Aorta (tissue), 5 donors: ENCODE measurements around the gene TRIM43B. TPM values are rescaled to one million over a fixed set of nuclear protein-coding genes. Genes with fewer than 3 reads are reported as not detected.
"Not testable (repeated sequence)": the region's sequence is repeated elsewhere in the genome, so short reads cannot be mapped to it uniquely, and the experiment has no call there.

Experiments used
- ATAC-seq: fragments of 200-7000 bp; cut with Tn5 transposase; one replicate; pipeline ENCODE4 v1.9.1; 2022; ENCODE audit warnings: moderate library complexity; ENCODE audit not compliant: low FRiP score
- DNase-seq, 2 donors: peaks; one replicate each; pipeline ENCODE4 v3.0.0-alpha.2; 2020
- H3K27ac ChIP-seq, 2 donors: one replicate each; pipeline ENCODE4 v1.5.1; 2013; ENCODE audit warnings: low read length in 2 of 2, mild to moderate bottlenecking in 2 of 2, moderate library complexity in 2 of 2, control low read depth in 1 of 2, inconsistent platforms in 1 of 2, low read depth in 1 of 2
- H3K27me3 ChIP-seq, 2 donors: one replicate each; pipeline ENCODE4 v1.6.1; 2013; ENCODE audit warnings: control low read depth in 1 of 2, low read length in 1 of 2, mild to moderate bottlenecking in 1 of 2, moderate library complexity in 1 of 2; ENCODE audit not compliant: insufficient read depth in 2 of 2, control insufficient read depth in 1 of 2
- H3K36me3 ChIP-seq, 2 donors: one replicate each; pipeline ENCODE4 v1.6.1; 2013; ENCODE audit warnings: control low read depth in 1 of 2, low read length in 1 of 2, mild to moderate bottlenecking in 1 of 2; ENCODE audit not compliant: insufficient read depth in 2 of 2, control insufficient read depth in 1 of 2
- H3K4me1 ChIP-seq, 2 donors: one replicate each; pipeline ENCODE4 v1.6.1; 2013; ENCODE audit warnings: low read length in 2 of 2, control low read depth in 1 of 2, mild to moderate bottlenecking in 1 of 2, moderate library complexity in 1 of 2; ENCODE audit not compliant: insufficient read depth in 2 of 2, control insufficient read depth in 1 of 2
- H3K4me3 ChIP-seq, 2 donors: one replicate each; pipeline ENCODE4 v1.5.1; 2013; ENCODE audit warnings: low read length in 2 of 2, control low read depth in 1 of 2, mild to moderate bottlenecking in 1 of 2
- H3K9me3 ChIP-seq: one replicate; pipeline ENCODE4 v1.6.1; 2013; ENCODE audit warnings: mild to moderate bottlenecking, low read length; ENCODE audit not compliant: control insufficient read depth
- WGBS, 2 donors: extraction: QIAGEN DNeasy Blood & Tissue Kit; methylation state at CpG; one replicate each; pipeline ENCODE4 v1.1.7; 2013; 5-methylcytosine and 5-hydroxymethylcytosine counted together
- intact Hi-C, 2 donors: fragments of 100-400 bp; cut with DNase I; formaldehyde crosslinking; loops; one replicate each; pipeline versions ENCODE4 v1.14.2 to v1.15.0; 2022
- polyA plus RNA-seq, 2 donors: library from polyadenylated mRNA; stranded (reverse); fragments of 200-250 nt; gene quantifications; one replicate each; pipeline ENCODE4 v1.2.3, GENCODE V29; 2013
- total RNA-seq, 2 donors: library from RNA; stranded (reverse); fragmentation: NEBNext Ultra II Directional; extraction: Animal tissue kit (Norgen Biotek cat#: 25700); gene quantifications; one replicate each; pipeline ENCODE4 v1.2.1, GENCODE V29; 2021
- donor health status: healthy with polysubstance abuse.
- donor health status: Bipolar disorder and iron deficiency.
- donor health status: DM: no; HTN: no; CAD: no.
- donor health status: DM: no; HTN: no; CAD: no.
- donor health status: DM: yes; HTN: yes; CAD: no.

TRIM43B gene
- total and polyA plus RNA-seq, 4 donors: not detected

- peaks cover 0 to 2% of the 10 kb centered on the region in 2 donors for H3K27me3 ChIP-seq
- peaks cover 1% of the 10 kb centered on the region for H3K9me3 ChIP-seq
- whole genome bisulfite sequencing, 2 donors: 91 to 92% methylated on average over 2 of the region's 2 CpGs
- no peaks in the 10 kb centered on the region for H3K4me1 ChIP-seq
- no peak for DNase-seq
- intact Hi-C loops: no loop called here
- no peaks in the 10 kb centered on the region for H3K36me3 ChIP-seq
- no peak overlapping the region for H3K4me3 ChIP-seq
- no peak overlapping the region for H3K27ac ChIP-seq
- ATAC-seq: no peak
These were observed 24.9 kb upstream of the TRIM43B start for GRCh38 chr2:95509408-95509807.

GRCh38 chr2:95505222-95505621 lies 20.7 kb upstream of the TRIM43B start:
- intact Hi-C loops: no loop called here
- Histone ChIP-seq H3K36me3 (no peaks in the 10 kb centered on the region), H3K4me1 (no peaks in the 10 kb centered on the region), H3K9me3 (peaks cover 1% of the 10 kb centered on the region), H3K4me3 (no peak overlapping the region), H3K27me3 (peaks cover 0 to 2% of the 10 kb centered on the region in 2 donors), H3K27ac (no peak overlapping the region)
- ATAC-seq (no peak), DNase-seq (no peak)
- 80 to 86% methylated on average over 4 of the region's 4 CpGs for WGBS, 2 donors

- Histone ChIP-seq H3K9me3 (no peaks in the 10 kb centered on the region), H3K4me3 (no peak overlapping the region)
- ATAC-seq: no peak
These were observed 16.3 kb upstream of the TRIM43B start for GRCh38 chr2:95500854-95501253.

GRCh38 chr2:95492076-95492475 lies 7.5 kb upstream of the TRIM43B start:
- ATAC-seq, H3K36me3 ChIP-seq, intact Hi-C loops, DNase-seq, H3K9me3 ChIP-seq, H3K4me1 ChIP-seq, H3K27ac ChIP-seq, H3K27me3 ChIP-seq, H3K4me3 ChIP-seq: not testable (repeated sequence)
- 74 to 79% methylated on average over 1 of the region's 1 CpG for WGBS, 2 donors

More at GRCh38 chr2:95500854-95501253, 16.3 kb upstream of the TRIM43B start:
- DNase-seq: no peak
- H3K4me1 ChIP-seq: no peaks in the 10 kb centered on the region
- H3K27ac ChIP-seq: no peak overlapping the region
- H3K27me3 ChIP-seq: no peaks in the 10 kb centered on the region
- intact Hi-C loops: no loop called here
- H3K36me3 ChIP-seq: no peaks in the 10 kb centered on the region

DNA sequence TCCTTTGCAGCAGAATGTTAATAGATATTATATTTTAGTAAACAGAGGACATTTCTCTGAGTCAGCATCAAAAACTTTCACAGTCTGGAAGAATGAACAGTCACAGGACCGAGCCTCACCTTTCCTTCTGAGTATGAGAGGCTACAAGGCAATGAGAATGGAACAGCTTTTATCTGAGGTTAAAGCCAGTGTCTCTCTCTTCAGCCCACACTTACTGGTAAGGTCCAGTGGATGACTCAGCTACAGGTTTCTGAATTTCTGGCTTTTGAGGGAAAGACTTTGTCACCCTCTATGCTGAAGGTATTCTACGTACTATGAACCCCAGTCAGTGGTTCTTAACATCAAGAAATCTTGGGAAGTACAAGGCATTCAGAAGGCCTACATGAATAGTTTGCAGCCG lies 9.5 kb downstream of the TRIM43B start:
- ATAC-seq, H3K27me3 ChIP-seq, H3K27ac ChIP-seq, H3K4me1 ChIP-seq, intact Hi-C loops, H3K36me3 ChIP-seq, DNase-seq, H3K9me3 ChIP-seq, H3K4me3 ChIP-seq: not testable (repeated sequence)
- WGBS, 2 donors: no CpG with 5 or more reads among the region's 3 CpGs

- H3K4me1 ChIP-seq, ATAC-seq, H3K9me3 ChIP-seq, H3K36me3 ChIP-seq, H3K4me3 ChIP-seq, intact Hi-C loops, DNase-seq, H3K27ac ChIP-seq, H3K27me3 ChIP-seq: not testable (repeated sequence)
- WGBS, 2 donors: no CpG with 5 or more reads among the region's 3 CpGs
These were observed 16.6 kb downstream of the TRIM43B start for GRCh38 chr2:95467984-95468383.

- no CpG with 5 or more reads among the region's 2 CpGs for WGBS, 2 donors
- ATAC-seq, H3K27me3 ChIP-seq, H3K4me3 ChIP-seq, H3K4me1 ChIP-seq, intact Hi-C loops, H3K36me3 ChIP-seq, H3K27ac ChIP-seq, DNase-seq, H3K9me3 ChIP-seq: not testable (repeated sequence)
These were observed 18.0 kb downstream of the TRIM43B start for GRCh38 chr2:95466572-95466971.

DNA sequence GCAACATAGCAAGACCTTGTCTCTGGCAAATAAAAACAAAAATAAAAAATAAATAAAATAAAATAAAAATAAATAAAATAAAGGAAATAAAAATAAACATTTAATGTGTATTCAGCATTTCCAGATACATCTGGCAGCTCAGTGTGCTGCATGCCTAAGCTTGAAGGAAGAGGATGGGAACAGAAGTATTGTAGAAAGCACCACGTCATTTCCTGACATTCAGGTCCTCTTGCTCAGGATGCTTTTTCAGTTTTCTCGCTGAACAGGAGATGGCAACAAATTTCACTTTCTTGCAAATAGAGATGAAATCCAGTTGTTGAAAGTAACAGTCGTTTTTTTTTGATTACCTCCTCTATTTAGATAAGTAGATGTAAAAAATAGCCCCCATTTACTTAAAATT lies 21.3 kb downstream of the TRIM43B start:
- H3K9me3 ChIP-seq, DNase-seq, intact Hi-C loops, H3K4me1 ChIP-seq, ATAC-seq, H3K27me3 ChIP-seq, H3K27ac ChIP-seq, H3K36me3 ChIP-seq, H3K4me3 ChIP-seq: not testable (repeated sequence)
- no CpG with 5 or more reads among the region's 3 CpGs for WGBS, 2 donors

GRCh38 chr2:95445317-95445716 lies 39.2 kb downstream of the TRIM43B start:
- H3K27me3 ChIP-seq, H3K4me1 ChIP-seq, H3K9me3 ChIP-seq, DNase-seq, H3K36me3 ChIP-seq, ATAC-seq, H3K4me3 ChIP-seq, intact Hi-C loops, H3K27ac ChIP-seq: not testable (repeated sequence)
- WGBS, 2 donors: no CpG with 5 or more reads among the region's 2 CpGs
